B cell (primary cell): ENCODE results near the gene LAMB1. TPM values are rescaled to one million over a fixed set of nuclear protein-coding genes. Genes with fewer than 3 reads are reported as not detected.

ENCODE experiments used
- ATAC-seq: fragments of 200-7000 bp; cut with Tn5 transposase; one replicate; pipeline ENCODE4 v1.10.0; 2021; ENCODE audit warnings: low read depth, mild to moderate bottlenecking, moderate number of reproducible peaks, moderate library complexity
- CTCF ChIA-PET: fragments of 350-600 bp; sonication (Branson Sonifier 250); formaldehyde crosslinking; loops from one replicate; lab custom pipeline; 2021; ENCODE audit warnings: antibody characterized with exemption, inconsistent platforms; lab: Charles Lee
- POLR2A ChIA-PET: fragments of 350-600 bp; sonication (Branson Sonifier 250); formaldehyde crosslinking; loops from one replicate; lab custom pipeline; 2021; ENCODE audit warnings: antibody characterized with exemption; lab: Charles Lee
- DNase-seq: peaks from one replicate; pipeline ENCODE4 v3.0.0; 2013
- H2AFZ ChIP-seq: 2 replicates; pipeline ENCODE4 v1.6.1; 2012; ENCODE audit warnings: mild to moderate bottlenecking, low read depth, low read length; ENCODE audit not compliant: insufficient read depth, poor library complexity, severe bottlenecking
- H3K27ac ChIP-seq, 2 donors: 1 replicate in 1 of 2; 2 replicates in 1 of 2; pipeline ENCODE4 v1.5.1; 2012 to 2013; ENCODE audit warnings: low read length in 2 of 2, mild to moderate bottlenecking in 2 of 2, moderate library complexity in 1 of 2
- H3K27me3 ChIP-seq, 4 experiments: fragments of 200-600 bp in 1 of 4; sonication (generic) in 1 of 4; replicated peaks in 1 of 4; 1 replicate in 2 of 4; 2 replicates in 2 of 4; pipeline versions ENCODE4 v1.6.1 to v1.7.0; 2013 to 2016; ENCODE audit warnings: low read length in 3 of 4, mild to moderate bottlenecking in 2 of 4, mixed read lengths in 1 of 4, moderate library complexity in 1 of 4; ENCODE audit not compliant: insufficient read depth in 4 of 4, control insufficient read depth in 3 of 4; ENCODE audit errors: control extremely low read depth in 1 of 4
- H3K36me3 ChIP-seq, 2 experiments: replicated peaks in 1 of 2; 1 replicate in 1 of 2; 2 replicates in 1 of 2; pipeline versions ENCODE4 v1.6.1 to v1.7.1; 2013; ENCODE audit warnings: low read length in 1 of 2; ENCODE audit not compliant: insufficient read depth in 2 of 2, control insufficient read depth in 1 of 2; ENCODE audit errors: control extremely low read depth in 1 of 2, extremely low read depth in 1 of 2
- H3K4me1 ChIP-seq, 2 donors: fragments of 200-600 bp in 1 of 2; sonication (generic) in 1 of 2; 1 replicate in 1 of 2; 2 replicates in 1 of 2; pipeline versions ENCODE4 v1.5.1 to v1.6.1; 2013 to 2017; ENCODE audit warnings: low read length in 2 of 2; ENCODE audit not compliant: control insufficient read depth in 2 of 2, insufficient read depth in 2 of 2
- H3K4me2 ChIP-seq: replicated peaks from 2 replicates; pipeline ENCODE3; 2012; ENCODE audit warnings: mild to moderate bottlenecking, low read depth, low read length; ENCODE audit not compliant: poor library complexity, severe bottlenecking
- H3K4me3 ChIP-seq, 5 experiments: fragments of 200-600 bp in 1 of 5; sonication (generic) in 1 of 5; 1 replicate in 3 of 5; 2 replicates in 2 of 5; pipeline versions ENCODE4 v1.5.1 to v1.7.0; 2011 to 2016; ENCODE audit warnings: low read length in 4 of 5, mild to moderate bottlenecking in 4 of 5, low read depth in 2 of 5, control low read depth in 1 of 5, moderate library complexity in 1 of 5; ENCODE audit not compliant: insufficient read depth in 1 of 5; ENCODE audit errors: control extremely low read depth in 1 of 5, extremely low read depth in 1 of 5
- H3K79me2 ChIP-seq: fragments of 200-600 bp; sonication (generic); one replicate; pipeline ENCODE4 v1.6.0; 2016; ENCODE audit warnings: low read length; ENCODE audit not compliant: control insufficient read depth, insufficient read depth
- H3K9ac ChIP-seq: fragments of 200-600 bp; sonication (generic); 2 replicates; pipeline ENCODE4 v1.6.1; 2017; ENCODE audit warnings: mild to moderate bottlenecking, low read length, moderate library complexity
- H3K9me3 ChIP-seq, 3 donors: one replicate each; pipeline versions ENCODE4 v1.6.1 to v1.7.1; 2013; ENCODE audit warnings: low read length in 2 of 3; ENCODE audit not compliant: control insufficient read depth in 2 of 3, insufficient read depth in 1 of 3; ENCODE audit errors: control extremely low read depth in 1 of 3
- H4K20me1 ChIP-seq: 2 replicates; pipeline ENCODE4 v1.6.0; 2012; ENCODE audit warnings: mild to moderate bottlenecking, low read length; ENCODE audit not compliant: insufficient read depth, control insufficient read depth, poor library complexity, severe bottlenecking
- H3K27ac Mint-ChIP-seq: one replicate; pipeline ENCODE4 v1.8.0; 2021; ENCODE audit warnings: mixed read lengths
- H3K27me3 Mint-ChIP-seq: one replicate; pipeline ENCODE4 v1.8.0; 2021; ENCODE audit warnings: mixed read lengths
- H3K4me1 Mint-ChIP-seq: one replicate; pipeline ENCODE4 v1.8.0; 2021; ENCODE audit warnings: mixed read lengths
- H3K4me3 Mint-ChIP-seq: one replicate; pipeline ENCODE4 v1.8.0; 2021; ENCODE audit warnings: mixed read lengths
- H3K9me3 Mint-ChIP-seq: one replicate; pipeline ENCODE4 v1.8.0; 2022; ENCODE audit warnings: mixed read lengths; ENCODE audit not compliant: insufficient read depth
- EZH2 ChIP-seq: IDR thresholded peaks from 2 replicates; pipeline ENCODE4 v1.6.1; 2012; ENCODE audit warnings: borderline replicate concordance, low read depth, mild to moderate bottlenecking, moderate library complexity, low read length; ENCODE audit not compliant: insufficient read depth, poor library complexity, severe bottlenecking
- WGBS: methylation state at CpG from one replicate; pipeline ENCODE4 v1.1.5; 2013; ENCODE audit warnings: missing lambda C conversion rate; ENCODE audit not compliant: insufficient coverage; 5-methylcytosine and 5-hydroxymethylcytosine counted together
- intact Hi-C: fragments of 100-400 bp; cut with micrococcal nuclease; formaldehyde crosslinking; loops from one replicate; pipeline ENCODE4 v1.10.0; 2022
- polyA plus RNA-seq: library from polyadenylated mRNA; depleted of rRNA; stranded (reverse); fragments of >200 nt; gene quantifications from 2 replicates; pipeline ENCODE4 v1.2.3, GENCODE V29; 2012
- total RNA-seq, 2 donors: library from RNA; stranded (reverse); fragments of 120-200 nt in 1 of 2; gene quantifications; 1 replicate in 1 of 2; 2 replicates in 1 of 2; pipeline versions ENCODE4 v1.2.3 to v1.2.4, GENCODE V29; 2013 to 2022
- TF ChIP-seq, protein P1 (sequence below): fragments of 200-600 bp; IDR thresholded peaks from one replicate; pipeline ENCODE4 v1.8.0; 2022; ENCODE audit warnings: antibody characterized with exemption, mild to moderate bottlenecking

Gene LAMB1
- total and polyA plus RNA-seq, 2 donors (not counting 1 experiment from before 2014, with no cell fraction given) = not detected

DNA sequence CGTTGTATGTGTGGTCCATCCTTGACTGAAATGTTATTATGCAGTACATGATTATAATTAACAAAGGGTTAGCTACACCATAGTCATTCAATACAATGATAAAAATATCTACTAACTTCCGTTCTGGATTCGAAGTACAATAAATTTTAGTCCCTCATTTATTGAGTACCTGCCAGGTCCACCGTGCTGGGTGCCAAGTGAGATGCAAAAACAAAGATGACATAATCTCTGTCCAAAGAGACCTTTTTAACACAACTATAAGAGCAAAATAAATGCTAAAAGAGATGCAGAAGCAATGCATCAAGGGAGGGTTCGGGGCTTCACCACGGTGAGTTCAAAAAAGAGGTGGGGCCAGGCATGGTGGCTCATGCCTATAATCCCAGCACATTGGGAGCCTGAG lies 33.1 kb downstream of the LAMB1 start:
- H3K36me3 ChIP-seq = no peaks in the 10 kb centered on the region
- no peak for DNase-seq
- H3K4me3 Mint-ChIP-seq = no peak overlapping the region
- ChIA-PET POLR2A (no interaction called here), CTCF (no interaction called here)
- peaks cover 0 to 5% (median 0%) of the 10 kb centered on the region in 4 experiments for H3K27me3 ChIP-seq
- no peak for ATAC-seq
- no peak for TF ChIP-seq EZH2
- TF ChIP-seq, protein P1, sequence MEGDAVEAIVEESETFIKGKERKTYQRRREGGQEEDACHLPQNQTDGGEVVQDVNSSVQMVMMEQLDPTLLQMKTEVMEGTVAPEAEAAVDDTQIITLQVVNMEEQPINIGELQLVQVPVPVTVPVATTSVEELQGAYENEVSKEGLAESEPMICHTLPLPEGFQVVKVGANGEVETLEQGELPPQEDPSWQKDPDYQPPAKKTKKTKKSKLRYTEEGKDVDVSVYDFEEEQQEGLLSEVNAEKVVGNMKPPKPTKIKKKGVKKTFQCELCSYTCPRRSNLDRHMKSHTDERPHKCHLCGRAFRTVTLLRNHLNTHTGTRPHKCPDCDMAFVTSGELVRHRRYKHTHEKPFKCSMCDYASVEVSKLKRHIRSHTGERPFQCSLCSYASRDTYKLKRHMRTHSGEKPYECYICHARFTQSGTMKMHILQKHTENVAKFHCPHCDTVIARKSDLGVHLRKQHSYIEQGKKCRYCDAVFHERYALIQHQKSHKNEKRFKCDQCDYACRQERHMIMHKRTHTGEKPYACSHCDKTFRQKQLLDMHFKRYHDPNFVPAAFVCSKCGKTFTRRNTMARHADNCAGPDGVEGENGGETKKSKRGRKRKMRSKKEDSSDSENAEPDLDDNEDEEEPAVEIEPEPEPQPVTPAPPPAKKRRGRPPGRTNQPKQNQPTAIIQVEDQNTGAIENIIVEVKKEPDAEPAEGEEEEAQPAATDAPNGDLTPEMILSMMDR = no peak
- no peaks in the 10 kb centered on the region for H4K20me1 ChIP-seq
- no peak overlapping the region for H3K4me2 ChIP-seq
- no peak overlapping the region for H2AFZ ChIP-seq
- no peak overlapping the region for H3K27ac ChIP-seq
- no peaks in the 10 kb centered on the region for H3K4me1 ChIP-seq
- no peak overlapping the region for H3K9ac ChIP-seq
- H3K9me3 ChIP-seq = no peaks in the 10 kb centered on the region
- H3K79me2 ChIP-seq = no peaks in the 10 kb centered on the region
- H3K27ac Mint-ChIP-seq = no peak overlapping the region
- intact Hi-C loops = no loop called here
- H3K4me3 ChIP-seq = no peak overlapping the region
- H3K4me1 Mint-ChIP-seq = no peaks in the 10 kb centered on the region
- peaks cover 14% of the 10 kb centered on the region for H3K27me3 Mint-ChIP-seq
- no peaks in the 10 kb centered on the region for H3K9me3 Mint-ChIP-seq
- 87% methylated on average over 4 of the region's 6 CpGs for WGBS

DNA sequence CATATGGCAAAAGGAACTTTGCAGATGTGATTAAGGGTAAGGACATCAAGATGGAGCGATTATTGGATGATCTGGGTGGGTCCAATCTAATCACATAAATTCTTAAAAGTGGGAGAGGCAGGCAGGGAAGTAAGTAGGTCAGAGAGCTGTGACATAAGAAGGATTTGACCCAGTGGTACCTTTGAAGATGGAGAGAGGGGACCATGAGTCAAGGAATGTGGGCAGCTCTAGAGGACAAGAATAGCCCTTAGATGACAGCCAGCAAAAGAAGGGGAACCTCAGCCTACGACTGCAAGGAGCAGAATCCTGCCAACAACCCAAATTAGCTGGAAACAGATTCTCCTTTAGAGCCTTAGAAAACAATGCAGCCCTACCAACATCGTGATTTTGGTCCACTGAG lies 34.5 kb downstream of the LAMB1 start:
- no peak overlapping the region for H3K27ac Mint-ChIP-seq
- POLR2A ChIA-PET = no interaction called here

More for the DNA sequence above, 34.5 kb downstream of the LAMB1 start:
- Mint-ChIP-seq H3K4me1 (no peaks in the 10 kb centered on the region), H3K27me3 (peaks cover 14% of the 10 kb centered on the region), H3K9me3 (no peaks in the 10 kb centered on the region), H3K4me3 (no peak overlapping the region)
- H3K27me3 ChIP-seq = peaks cover 0 to 5% (median 0%) of the 10 kb centered on the region in 4 experiments
- H3K9ac ChIP-seq = no peak overlapping the region
- H3K4me1 ChIP-seq = no peaks in the 10 kb centered on the region
- TF ChIP-seq, protein P1 = no peak
- no peak for TF ChIP-seq EZH2
- no CpG with 5 or more reads among the region's 3 CpGs for WGBS
- no peak overlapping the region for H3K4me3 ChIP-seq
- H3K4me2 ChIP-seq = no peak overlapping the region
- no peaks in the 10 kb centered on the region for H3K36me3 ChIP-seq
- intact Hi-C loops = no loop called here
- CTCF ChIA-PET = no interaction called here
- H2AFZ ChIP-seq = no peak overlapping the region
- H3K27ac ChIP-seq = no peak overlapping the region
- H3K9me3 ChIP-seq = no peaks in the 10 kb centered on the region
- H4K20me1 ChIP-seq = no peaks in the 10 kb centered on the region
- H3K79me2 ChIP-seq = no peaks in the 10 kb centered on the region
- ATAC-seq (no peak), DNase-seq (no peak)
